ENCODE data around the gene ENHO.

ENHO gene

DNA sequence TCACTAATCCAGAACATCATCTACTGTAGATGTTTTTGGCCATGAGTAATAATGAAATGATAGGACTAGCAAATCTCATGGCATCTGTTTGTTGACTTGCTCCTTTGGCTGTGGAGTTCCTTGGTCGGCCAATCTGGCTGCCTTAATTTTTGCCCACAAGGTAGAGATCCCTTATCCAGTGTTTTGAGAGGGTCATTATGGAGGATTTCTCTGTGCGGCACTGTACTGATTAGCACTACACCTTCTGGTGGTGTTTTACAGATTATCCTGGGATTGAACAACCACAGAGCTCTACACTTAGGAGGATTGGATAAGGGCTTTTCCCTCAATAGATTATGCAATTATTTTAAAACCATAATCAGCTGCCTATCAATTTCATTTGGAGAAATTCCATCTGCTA lies 3.2 kb upstream of the ENHO start:
- TF ChIP-seq, protein P1, sequence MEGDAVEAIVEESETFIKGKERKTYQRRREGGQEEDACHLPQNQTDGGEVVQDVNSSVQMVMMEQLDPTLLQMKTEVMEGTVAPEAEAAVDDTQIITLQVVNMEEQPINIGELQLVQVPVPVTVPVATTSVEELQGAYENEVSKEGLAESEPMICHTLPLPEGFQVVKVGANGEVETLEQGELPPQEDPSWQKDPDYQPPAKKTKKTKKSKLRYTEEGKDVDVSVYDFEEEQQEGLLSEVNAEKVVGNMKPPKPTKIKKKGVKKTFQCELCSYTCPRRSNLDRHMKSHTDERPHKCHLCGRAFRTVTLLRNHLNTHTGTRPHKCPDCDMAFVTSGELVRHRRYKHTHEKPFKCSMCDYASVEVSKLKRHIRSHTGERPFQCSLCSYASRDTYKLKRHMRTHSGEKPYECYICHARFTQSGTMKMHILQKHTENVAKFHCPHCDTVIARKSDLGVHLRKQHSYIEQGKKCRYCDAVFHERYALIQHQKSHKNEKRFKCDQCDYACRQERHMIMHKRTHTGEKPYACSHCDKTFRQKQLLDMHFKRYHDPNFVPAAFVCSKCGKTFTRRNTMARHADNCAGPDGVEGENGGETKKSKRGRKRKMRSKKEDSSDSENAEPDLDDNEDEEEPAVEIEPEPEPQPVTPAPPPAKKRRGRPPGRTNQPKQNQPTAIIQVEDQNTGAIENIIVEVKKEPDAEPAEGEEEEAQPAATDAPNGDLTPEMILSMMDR (IDR thresholded peaks at IDR 0.05; ENCODE audit: low read length, missing control alignments) = no peak

DNA sequence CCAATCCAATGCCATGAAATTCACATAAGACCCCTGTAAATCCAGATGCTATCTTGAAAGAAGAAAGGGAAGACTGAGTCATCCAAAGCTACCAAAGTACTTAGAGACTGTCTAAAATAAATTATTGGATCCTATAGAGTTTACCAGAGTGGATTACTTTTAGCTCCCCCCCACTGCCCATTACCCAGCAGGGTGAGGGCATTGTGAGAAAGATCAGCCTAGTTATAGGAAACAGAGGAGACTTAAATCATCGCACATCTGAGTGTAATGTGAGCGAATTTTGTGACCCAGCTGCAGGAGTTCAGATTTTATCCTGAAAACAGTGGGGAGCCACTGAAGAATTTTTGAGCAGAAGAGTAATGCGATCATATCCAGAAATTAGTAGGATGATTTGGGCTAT lies 1.6 kb upstream of the ENHO start:
- no peak for DNase-seq (ENCODE audit: low read depth)
- H3K4me3 ChIP-seq (replicated peaks; ENCODE audit: low read depth, low read length) = no peak overlapping the region

More for the DNA sequence above, 3.2 kb upstream of the ENHO start:
- H3K4me3 ChIP-seq (replicated peaks; ENCODE audit: low read depth, low read length) = no peak overlapping the region
- no peak for DNase-seq (ENCODE audit: low read depth)

DNA sequence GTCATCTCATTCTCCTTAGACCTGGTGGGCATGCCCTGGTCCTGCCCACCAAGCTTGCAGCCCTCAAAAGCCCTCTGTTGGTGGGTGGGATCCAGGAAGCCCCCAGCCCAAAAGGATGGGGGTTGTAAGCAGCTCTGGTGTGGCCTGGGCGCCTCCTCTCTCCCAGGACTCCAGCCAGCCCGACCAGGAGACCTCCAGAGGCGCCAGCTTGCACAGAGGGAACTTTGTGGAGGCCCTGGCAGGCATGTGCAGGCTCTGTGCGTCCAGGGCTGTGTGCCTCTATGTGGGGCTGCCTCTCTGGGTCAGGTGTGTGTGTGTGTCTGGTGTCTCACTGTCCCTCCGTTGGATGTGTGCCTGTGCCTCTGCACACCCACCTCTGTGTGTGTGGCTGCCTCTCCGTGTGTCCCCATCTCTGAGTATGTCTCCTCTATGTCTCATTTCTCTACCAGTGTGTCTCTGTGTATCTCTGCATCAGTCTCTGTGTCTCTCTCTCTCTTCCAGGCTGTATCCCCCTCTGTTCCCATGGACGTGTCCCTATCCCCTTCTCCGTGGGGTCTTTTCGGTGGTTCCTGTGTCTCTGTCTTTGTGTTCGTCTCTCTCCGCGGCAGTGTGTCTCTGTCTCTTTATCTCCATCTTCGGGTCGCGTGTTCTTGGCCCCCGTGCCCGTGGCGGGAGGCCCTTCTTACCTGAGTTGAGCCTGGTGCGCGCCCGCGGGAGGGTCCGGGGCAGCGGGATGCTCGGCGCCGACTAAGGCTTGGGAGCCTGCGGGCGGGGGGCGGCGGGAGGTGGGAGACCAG lies 501 bp downstream of the ENHO start:
- no peak for DNase-seq (ENCODE audit: low read depth)
- H3K4me3 ChIP-seq (replicated peaks; ENCODE audit: low read depth, low read length) = peak overlapping the region; percentile 33

More for the DNA sequence above, 1.6 kb upstream of the ENHO start:
- TF ChIP-seq, protein P1 (IDR thresholded peaks at IDR 0.05; ENCODE audit: low read length, missing control alignments) = no peak

DNA sequence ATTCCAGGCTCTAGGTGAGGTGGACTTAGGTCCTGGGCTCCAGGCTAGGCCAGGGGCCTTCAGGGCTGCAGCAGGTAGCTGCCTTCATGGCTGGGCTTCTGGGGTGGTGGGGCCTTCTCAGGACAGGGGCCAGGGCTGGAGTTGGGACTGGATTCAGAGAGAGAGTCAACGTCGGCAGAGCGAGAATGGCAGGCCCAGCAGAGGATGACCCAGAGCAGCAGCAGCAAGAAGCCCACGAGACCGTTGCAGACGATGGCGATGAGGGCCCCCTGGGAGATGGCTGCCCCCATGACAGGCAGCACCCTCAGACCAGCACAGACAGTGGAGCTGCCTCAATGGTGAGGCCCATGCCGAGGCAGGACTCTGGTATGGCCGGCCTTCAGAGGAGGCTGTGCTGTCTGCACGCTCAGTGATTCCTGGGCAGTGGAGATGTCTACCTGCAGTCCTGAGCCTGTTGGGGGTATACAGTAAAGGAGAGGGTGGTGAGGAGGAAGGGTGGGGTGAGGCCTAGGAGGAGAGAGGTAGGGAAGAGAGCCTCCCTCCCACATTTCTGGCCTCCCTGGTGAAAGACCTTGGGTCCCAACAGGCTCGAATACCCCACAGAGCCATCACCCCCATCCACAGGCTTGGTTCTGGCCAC lies 1.3 kb downstream of the ENHO start:
- TF ChIP-seq, protein P1 (IDR thresholded peaks at IDR 0.05; ENCODE audit: low read length, missing control alignments) = no peak
- H3K4me3 ChIP-seq (replicated peaks; ENCODE audit: low read depth, low read length) = no peak overlapping the region
- DNase-seq (ENCODE audit: low read depth) = no peak

More for the DNA sequence above, 501 bp downstream of the ENHO start:
- TF ChIP-seq, protein P1 (IDR thresholded peaks at IDR 0.05; ENCODE audit: low read length, missing control alignments) = no peak

DNA sequence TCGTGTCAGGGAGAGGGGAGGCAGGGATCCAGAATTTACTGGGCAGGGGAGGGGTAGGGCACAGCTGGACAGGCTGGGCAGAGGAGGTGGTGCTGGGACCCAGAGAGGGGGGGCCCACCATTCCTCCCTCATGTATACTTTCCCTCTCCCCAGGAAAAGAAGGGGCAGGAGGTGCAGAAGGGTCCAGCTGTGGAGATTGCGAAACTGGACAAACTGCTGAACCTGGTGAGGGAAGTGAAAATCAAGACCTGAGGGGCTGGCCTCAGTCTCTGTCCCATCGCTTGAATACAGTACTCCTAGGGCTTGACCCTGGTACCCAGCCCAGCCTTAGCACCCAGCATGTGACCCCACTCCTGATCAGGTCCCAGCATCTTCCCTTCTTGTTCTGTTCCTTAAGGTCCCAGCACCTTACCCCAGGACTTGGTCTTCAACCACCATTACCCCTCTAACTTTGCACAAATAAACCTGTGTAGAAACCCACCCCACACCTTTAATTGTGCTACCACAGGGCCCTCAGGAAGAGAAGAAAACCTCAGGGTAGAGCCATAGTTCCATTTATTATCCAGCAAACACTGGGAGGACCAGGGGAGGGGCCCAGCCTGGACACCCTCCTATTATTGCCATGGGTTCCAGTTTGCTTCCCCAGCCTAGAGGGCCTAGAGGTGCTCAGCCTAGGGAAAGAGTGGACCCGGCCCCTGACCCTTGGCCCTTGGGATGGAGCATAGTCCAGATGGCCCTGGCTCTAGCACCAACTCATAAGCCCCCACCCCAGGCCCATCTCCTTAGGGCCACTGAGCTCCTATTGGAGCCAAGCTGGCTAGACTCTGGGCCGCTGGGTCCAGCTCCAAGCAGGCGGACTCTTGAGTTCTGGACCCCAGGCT lies 2.0 kb downstream of the ENHO start:
- TF ChIP-seq, protein P1 (IDR thresholded peaks at IDR 0.05; ENCODE audit: low read length, missing control alignments) = no peak
- no peak overlapping the region for H3K4me3 ChIP-seq (replicated peaks; ENCODE audit: low read depth, low read length)
- no peak for DNase-seq (ENCODE audit: low read depth)

DNA sequence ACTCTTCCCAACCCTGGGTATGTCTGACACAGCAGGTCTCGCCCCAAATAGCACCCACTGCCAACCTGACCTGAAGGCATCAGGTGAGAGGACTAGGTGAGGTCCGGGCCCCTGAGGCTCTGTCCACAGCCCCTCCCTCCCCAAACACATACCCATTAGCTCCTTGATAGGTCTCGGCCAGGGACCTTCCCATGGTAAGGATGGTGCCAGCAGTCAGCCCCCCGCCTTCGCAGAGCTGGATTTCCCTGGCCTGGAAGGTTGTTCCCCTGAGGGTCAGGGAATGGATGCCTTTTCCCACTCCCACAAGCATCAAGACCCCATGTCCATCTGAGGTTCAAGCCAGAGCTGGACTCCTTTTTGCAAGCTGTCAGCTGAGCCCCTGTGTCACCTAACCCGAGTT lies 2.7 kb downstream of the ENHO start:
- TF ChIP-seq, protein P1 (IDR thresholded peaks at IDR 0.05; ENCODE audit: low read length, missing control alignments) = no peak
- H3K4me3 ChIP-seq (replicated peaks; ENCODE audit: low read depth, low read length) = no peak overlapping the region
- DNase-seq (ENCODE audit: low read depth) = no peak

Data from fibroblast of pulmonary artery (primary cell).